GM23338 (cell line): ENCODE data around the gene SNN. TPM values are rescaled to one million over a fixed set of nuclear protein-coding genes. Genes with fewer than 3 reads are reported as not detected.

ENCODE experiments used
- ATAC-seq: fragments of 200-7000 bp; cut with Tn5 transposase; 3 replicates; pipeline ENCODE4 v1.9.1; 2020
- DNase-seq: peaks from one replicate; pipeline ENCODE4 v3.0.0-alpha.2; 2015; ENCODE audit warnings: low spot score
- H2AFZ ChIP-seq: fragments of 200-600 bp; sonication (generic); 2 replicates; pipeline ENCODE4 v1.8.0; 2016; ENCODE audit warnings: antibody characterized with exemption, mild to moderate bottlenecking, moderate library complexity
- H3F3A ChIP-seq: fragments of 200-600 bp; sonication (generic); replicated peaks from 2 replicates; pipeline ENCODE4 v1.8.0; 2017; ENCODE audit warnings: antibody characterized with exemption, mixed run types, low read depth
- H3K27ac ChIP-seq: fragments of 200-600 bp; sonication (generic); 2 replicates; pipeline ENCODE4 v1.6.1; 2016; ENCODE audit warnings: low read depth
- H3K27me3 ChIP-seq: fragments of 200-600 bp; sonication (generic); 2 replicates; pipeline ENCODE4 v1.8.0; 2016; ENCODE audit warnings: mild to moderate bottlenecking, mixed run types, moderate library complexity; ENCODE audit not compliant: insufficient read depth
- H3K36me3 ChIP-seq: fragments of 200-600 bp; sonication (generic); 2 replicates; pipeline ENCODE4 v1.8.0; 2016; ENCODE audit warnings: mild to moderate bottlenecking; ENCODE audit not compliant: insufficient read depth
- H3K4me1 ChIP-seq: fragments of 200-600 bp; sonication (generic); 2 replicates; pipeline ENCODE4 v1.8.0; 2016; ENCODE audit warnings: mild to moderate bottlenecking, moderate library complexity; ENCODE audit not compliant: insufficient read depth
- H3K4me2 ChIP-seq: fragments of 200-600 bp; sonication (generic); 2 replicates; pipeline ENCODE4 v1.7.1; 2017; ENCODE audit warnings: mixed run types
- H3K4me3 ChIP-seq: fragments of 200-600 bp; sonication (generic); 2 replicates; pipeline ENCODE4 v1.6.1; 2016; ENCODE audit warnings: mixed run types
- H3K79me2 ChIP-seq: fragments of 200-600 bp; sonication (generic); replicated peaks from 2 replicates; pipeline ENCODE4 v1.8.0; 2017; ENCODE audit warnings: mild to moderate bottlenecking; ENCODE audit not compliant: insufficient read depth
- H3K9me2 ChIP-seq: fragments of 200-600 bp; sonication (generic); 2 replicates; pipeline ENCODE4 v1.8.0; 2017; ENCODE audit not compliant: insufficient read depth
- H4K20me1 ChIP-seq: fragments of 200-600 bp; sonication (generic); replicated peaks from 2 replicates; pipeline ENCODE4 v1.8.0; 2017; ENCODE audit warnings: mild to moderate bottlenecking; ENCODE audit not compliant: insufficient read depth
- H3K27ac Mint-ChIP-seq: 2 replicates; pipeline ENCODE4 v1.8.0; 2020; ENCODE audit warnings: inconsistent platforms, mild to moderate bottlenecking, moderate library complexity, mixed read lengths
- H3K27me3 Mint-ChIP-seq: 3 replicates; pipeline ENCODE4 v1.8.0; 2022; ENCODE audit warnings: low read depth, mild to moderate bottlenecking, moderate library complexity, mixed read lengths, inconsistent platforms; ENCODE audit not compliant: insufficient read depth, poor library complexity
- H3K36me3 Mint-ChIP-seq: 3 replicates; pipeline ENCODE4 v1.8.0; 2021; ENCODE audit warnings: low read depth, mild to moderate bottlenecking, inconsistent platforms, moderate library complexity, mixed read lengths
- H3K4me1 Mint-ChIP-seq: 3 replicates; pipeline ENCODE4 v1.8.0; 2020; ENCODE audit warnings: mild to moderate bottlenecking, inconsistent platforms, mixed read lengths
- H3K4me3 Mint-ChIP-seq: 3 replicates; pipeline ENCODE4 v1.8.0; 2021; ENCODE audit warnings: moderate library complexity, mild to moderate bottlenecking, inconsistent platforms, mixed read lengths
- H3K9me3 Mint-ChIP-seq: 3 replicates; pipeline ENCODE4 v1.8.0; 2020; ENCODE audit warnings: moderate library complexity, mild to moderate bottlenecking, inconsistent platforms, mixed read lengths
- CREB1 ChIP-seq: fragments of 250-450 bp; sonication (Bioruptor Pico); IDR thresholded peaks from 2 replicates; pipeline ENCODE4 v1.5.0; 2020; ENCODE audit warnings: low read depth, mild to moderate bottlenecking, moderate library complexity
- CTCF ChIP-seq, 2 experiments: fragments of 200-600 bp in 1 of 2; sonication (generic) in 1 of 2; conservative IDR thresholded peaks; 2 replicates each; pipeline versions ENCODE4 v1.5.1 to v1.6.1; 2016 to 2017; ENCODE audit warnings: antibody characterized with exemption in 2 of 2, low read depth in 2 of 2, mild to moderate bottlenecking in 2 of 2, moderate library complexity in 1 of 2
- EZH2 ChIP-seq: fragments of 200-600 bp; sonication (generic); IDR thresholded peaks from one replicate; pipeline ENCODE4 v1.8.0; 2017; ENCODE audit warnings: antibody characterized with exemption, mild to moderate bottlenecking, low read depth; ENCODE audit not compliant: unreplicated experiment
- EZH2phosphoT487 ChIP-seq: fragments of 200-600 bp; sonication (generic); IDR thresholded peaks from one replicate; pipeline ENCODE4 v1.8.1; 2018; ENCODE audit warnings: antibody characterized with exemption; ENCODE audit not compliant: unreplicated experiment
- JUNB ChIP-seq: IDR thresholded peaks from one replicate; pipeline ENCODE4 v1.6.1; 2016; ENCODE audit warnings: antibody characterized with exemption; ENCODE audit not compliant: unreplicated experiment
- NANOG ChIP-seq: IDR thresholded peaks from 2 replicates; pipeline ENCODE4 v1.6.1; 2016; ENCODE audit warnings: antibody characterized with exemption, borderline replicate concordance
- REST ChIP-seq: IDR thresholded peaks from one replicate; pipeline ENCODE4 v1.6.1; 2018; ENCODE audit warnings: antibody characterized with exemption; ENCODE audit not compliant: unreplicated experiment
- STAT1 ChIP-seq: IDR thresholded peaks from one replicate; pipeline ENCODE4 v1.6.1; 2016; ENCODE audit warnings: antibody characterized with exemption; ENCODE audit not compliant: unreplicated experiment
- ZNF114 ChIP-seq: fragments of 250-450 bp; sonication (Bioruptor Pico); IDR thresholded peaks from 2 replicates; pipeline ENCODE4 v1.5.0; 2020; ENCODE audit warnings: mild to moderate bottlenecking, moderate library complexity
- ZNF331 ChIP-seq: fragments of 250-450 bp; sonication (Bioruptor Pico); IDR thresholded peaks from 2 replicates; pipeline ENCODE4 v1.5.0; 2020; ENCODE audit warnings: low read depth, mild to moderate bottlenecking, moderate library complexity
- polyA plus RNA-seq: library from polyadenylated mRNA; unstranded; fragments of >200 nt; fragmentation: Nextera tagmentation; extraction: Ambion mirVana; gene quantifications from 2 replicates; pipeline ENCODE4 v1.2.1, GENCODE V29; 2016
- total RNA-seq: library from RNA; depleted of rRNA; stranded (reverse); fragments of >200 nt; shearing (Covaris generic); gene quantifications from 2 replicates; pipeline ENCODE4 v1.2.3, GENCODE V29; 2014
- TF ChIP-seq, protein P1 (sequence below): IDR thresholded peaks from 2 replicates; pipeline ENCODE4 v1.6.1; 2016; ENCODE audit warnings: antibody characterized with exemption
- TF ChIP-seq, protein P2 (sequence below): fragments of 250-450 bp; sonication (Bioruptor Pico); IDR thresholded peaks from 2 replicates; pipeline ENCODE4 v1.5.0; 2020; ENCODE audit warnings: mild to moderate bottlenecking, moderate library complexity

SNN gene
- total and polyA plus RNA-seq, 2 experiments from 2014 or later, result 19.0 to 63.3 TPM

- DNase-seq (no peak), ATAC-seq (peak; percentile 46)
- H3K4me3 Mint-ChIP-seq, result peak overlapping the region; percentile 63
- Histone ChIP-seq H3K4me3 (0 out of 2 replicates have a peak overlapping the region, but pooled peaks have one; percentile 18), H3K4me2 (peak overlapping the region; percentile 50), H2AFZ (0 out of 2 replicates have a peak overlapping the region, but pooled peaks have one; percentile 63), H3K27me3 (no peaks in the 10 kb centered on the region), H3F3A (peaks cover 14% of the 10 kb centered on the region; the same call in 1 of the 2 replicates), H4K20me1 (no peaks in the 10 kb centered on the region), H3K36me3 (no peaks in the 10 kb centered on the region), H3K79me2 (no peaks in the 10 kb centered on the region), H3K27ac (peak overlapping the region; percentile 70), H3K4me1 (peaks cover 6% of the 10 kb centered on the region; the same call in 1 of the 2 replicates), H3K9me2 (no peaks in the 10 kb centered on the region)
- peaks cover 32% of the 10 kb centered on the region for H3K4me1 Mint-ChIP-seq
- peak overlapping the region; percentile 91 for H3K27ac Mint-ChIP-seq
- TF ChIP-seq NANOG (no peak), CREB1 (CRISPR knock-in tag) (no peak), REST (no peak), ZNF114 (CRISPR knock-in tag) (no peak), JUNB (no peak), STAT1 (no peak), ZNF331 (CRISPR knock-in tag) (no peak), EZH2 (no peak), EZH2phosphoT487 (no peak), CTCF (conservative IDR thresholded peaks at IDR 0.05; ENCODE audit: low read depth in 2 of 2) (no peak)
- TF ChIP-seq, protein P1, sequence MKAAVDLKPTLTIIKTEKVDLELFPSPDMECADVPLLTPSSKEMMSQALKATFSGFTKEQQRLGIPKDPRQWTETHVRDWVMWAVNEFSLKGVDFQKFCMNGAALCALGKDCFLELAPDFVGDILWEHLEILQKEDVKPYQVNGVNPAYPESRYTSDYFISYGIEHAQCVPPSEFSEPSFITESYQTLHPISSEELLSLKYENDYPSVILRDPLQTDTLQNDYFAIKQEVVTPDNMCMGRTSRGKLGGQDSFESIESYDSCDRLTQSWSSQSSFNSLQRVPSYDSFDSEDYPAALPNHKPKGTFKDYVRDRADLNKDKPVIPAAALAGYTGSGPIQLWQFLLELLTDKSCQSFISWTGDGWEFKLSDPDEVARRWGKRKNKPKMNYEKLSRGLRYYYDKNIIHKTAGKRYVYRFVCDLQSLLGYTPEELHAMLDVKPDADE, result no peak
- TF ChIP-seq, protein P2, sequence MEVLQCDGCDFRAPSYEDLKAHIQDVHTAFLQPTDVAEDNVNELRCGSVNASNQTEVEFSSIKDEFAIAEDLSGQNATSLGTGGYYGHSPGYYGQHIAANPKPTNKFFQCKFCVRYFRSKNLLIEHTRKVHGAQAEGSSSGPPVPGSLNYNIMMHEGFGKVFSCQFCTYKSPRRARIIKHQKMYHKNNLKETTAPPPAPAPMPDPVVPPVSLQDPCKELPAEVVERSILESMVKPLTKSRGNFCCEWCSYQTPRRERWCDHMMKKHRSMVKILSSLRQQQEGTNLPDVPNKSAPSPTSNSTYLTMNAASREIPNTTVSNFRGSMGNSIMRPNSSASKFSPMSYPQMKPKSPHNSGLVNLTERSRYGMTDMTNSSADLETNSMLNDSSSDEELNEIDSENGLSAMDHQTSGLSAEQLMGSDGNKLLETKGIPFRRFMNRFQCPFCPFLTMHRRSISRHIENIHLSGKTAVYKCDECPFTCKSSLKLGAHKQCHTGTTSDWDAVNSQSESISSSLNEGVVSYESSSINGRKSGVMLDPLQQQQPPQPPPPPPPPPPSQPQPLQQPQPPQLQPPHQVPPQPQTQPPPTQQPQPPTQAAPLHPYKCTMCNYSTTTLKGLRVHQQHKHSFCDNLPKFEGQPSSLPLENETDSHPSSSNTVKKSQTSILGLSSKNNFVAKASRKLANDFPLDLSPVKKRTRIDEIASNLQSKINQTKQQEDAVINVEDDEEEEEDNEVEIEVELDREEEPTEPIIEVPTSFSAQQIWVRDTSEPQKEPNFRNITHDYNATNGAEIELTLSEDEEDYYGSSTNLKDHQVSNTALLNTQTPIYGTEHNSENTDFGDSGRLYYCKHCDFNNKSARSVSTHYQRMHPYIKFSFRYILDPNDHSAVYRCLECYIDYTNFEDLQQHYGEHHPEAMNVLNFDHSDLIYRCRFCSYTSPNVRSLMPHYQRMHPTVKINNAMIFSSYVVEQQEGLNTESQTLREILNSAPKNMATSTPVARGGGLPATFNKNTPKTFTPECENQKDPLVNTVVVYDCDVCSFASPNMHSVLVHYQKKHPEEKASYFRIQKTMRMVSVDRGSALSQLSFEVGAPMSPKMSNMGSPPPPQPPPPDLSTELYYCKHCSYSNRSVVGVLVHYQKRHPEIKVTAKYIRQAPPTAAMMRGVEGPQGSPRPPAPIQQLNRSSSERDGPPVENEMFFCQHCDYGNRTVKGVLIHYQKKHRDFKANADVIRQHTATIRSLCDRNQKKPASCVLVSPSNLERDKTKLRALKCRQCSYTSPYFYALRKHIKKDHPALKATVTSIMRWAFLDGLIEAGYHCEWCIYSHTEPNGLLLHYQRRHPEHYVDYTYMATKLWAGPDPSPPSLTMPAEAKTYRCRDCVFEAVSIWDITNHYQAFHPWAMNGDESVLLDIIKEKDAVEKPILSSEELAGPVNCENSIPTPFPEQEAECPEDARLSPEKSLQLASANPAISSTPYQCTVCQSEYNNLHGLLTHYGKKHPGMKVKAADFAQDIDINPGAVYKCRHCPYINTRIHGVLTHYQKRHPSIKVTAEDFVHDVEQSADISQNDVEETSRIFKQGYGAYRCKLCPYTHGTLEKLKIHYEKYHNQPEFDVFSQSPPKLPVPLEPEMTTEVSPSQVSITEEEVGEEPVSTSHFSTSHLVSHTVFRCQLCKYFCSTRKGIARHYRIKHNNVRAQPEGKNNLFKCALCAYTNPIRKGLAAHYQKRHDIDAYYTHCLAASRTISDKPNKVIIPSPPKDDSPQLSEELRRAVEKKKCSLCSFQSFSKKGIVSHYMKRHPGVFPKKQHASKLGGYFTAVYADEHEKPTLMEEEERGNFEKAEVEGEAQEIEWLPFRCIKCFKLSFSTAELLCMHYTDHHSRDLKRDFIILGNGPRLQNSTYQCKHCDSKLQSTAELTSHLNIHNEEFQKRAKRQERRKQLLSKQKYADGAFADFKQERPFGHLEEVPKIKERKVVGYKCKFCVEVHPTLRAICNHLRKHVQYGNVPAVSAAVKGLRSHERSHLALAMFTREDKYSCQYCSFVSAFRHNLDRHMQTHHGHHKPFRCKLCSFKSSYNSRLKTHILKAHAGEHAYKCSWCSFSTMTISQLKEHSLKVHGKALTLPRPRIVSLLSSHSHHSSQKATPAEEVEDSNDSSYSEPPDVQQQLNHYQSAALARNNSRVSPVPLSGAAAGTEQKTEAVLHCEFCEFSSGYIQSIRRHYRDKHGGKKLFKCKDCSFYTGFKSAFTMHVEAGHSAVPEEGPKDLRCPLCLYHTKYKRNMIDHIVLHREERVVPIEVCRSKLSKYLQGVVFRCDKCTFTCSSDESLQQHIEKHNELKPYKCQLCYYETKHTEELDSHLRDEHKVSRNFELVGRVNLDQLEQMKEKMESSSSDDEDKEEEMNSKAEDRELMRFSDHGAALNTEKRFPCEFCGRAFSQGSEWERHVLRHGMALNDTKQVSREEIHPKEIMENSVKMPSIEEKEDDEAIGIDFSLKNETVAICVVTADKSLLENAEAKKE, result no peak
- peaks cover 12% of the 10 kb centered on the region for H3K27me3 Mint-ChIP-seq
- H3K9me3 Mint-ChIP-seq, result no peaks in the 10 kb centered on the region; the same call in 2 of the 3 replicates
- no peaks in the 10 kb centered on the region for H3K36me3 Mint-ChIP-seq
Measured at GRCh38 chr16:11635679-11636171, 32.5 kb upstream of the SNN start.
